HG03060 (cell line): Measurements from ENCODE around the gene ASB10.

Source experiments
- ATAC-seq: cut with Tn5 transposase; IDR thresholded peaks from one replicate; pipeline ENCODE4 v1.9.1; 2021; ENCODE audit warnings: low read depth, moderate number of reproducible peaks; ENCODE audit not compliant: unreplicated experiment

ASB10 gene

GRCh38 chr7:151211155-151211772, 24.2 kb upstream of the ASB10 start:
- no peak for ATAC-seq

- no peak for ATAC-seq
Observed at GRCh38 chr7:151210087-151210854, 23.2 kb upstream of the ASB10 start, which contains the start of gene H2BK1. Gene H2BK1 (minus strand): TSS chr7:151210488. CDS start chr7:151210318, 170 bp downstream.

- no peak for ATAC-seq
Observed at GRCh38 chr7:151209588-151209987, 22.5 kb upstream of the ASB10 start.

GRCh38 chr7:151208253-151208862, 21.3 kb upstream of the ASB10 start:
- ATAC-seq = no peak

- no peak for ATAC-seq
Observed at GRCh38 chr7:151207804-151208203, 20.8 kb upstream of the ASB10 start.

GRCh38 chr7:151207315-151207714, 20.3 kb upstream of the ASB10 start:
- ATAC-seq = no peak

- ATAC-seq = no peak
Observed at GRCh38 chr7:151206914-151207313, 19.9 kb upstream of the ASB10 start.

GRCh38 chr7:151205730-151206129, 18.7 kb upstream of the ASB10 start:
- no peak for ATAC-seq

- no peak for ATAC-seq
Observed at GRCh38 chr7:151204383-151205032, 17.5 kb upstream of the ASB10 start.

GRCh38 chr7:151202836-151203235, 15.8 kb upstream of the ASB10 start:
- no peak for ATAC-seq

- no peak for ATAC-seq
Observed at GRCh38 chr7:151201751-151202150, 14.7 kb upstream of the ASB10 start.

GRCh38 chr7:151201344-151201743, 14.3 kb upstream of the ASB10 start:
- no peak for ATAC-seq

GRCh38 chr7:151198945-151199848, 12.1 kb upstream of the ASB10 start:
- ATAC-seq = no peak

GRCh38 chr7:151197932-151198331, 10.9 kb upstream of the ASB10 start:
- no peak for ATAC-seq

GRCh38 chr7:151195616-151196450, 8.8 kb upstream of the ASB10 start:
- ATAC-seq = no peak

GRCh38 chr7:151194188-151194587, 7.1 kb upstream of the ASB10 start:
- ATAC-seq = no peak

GRCh38 chr7:151193203-151193978, 6.3 kb upstream of the ASB10 start:
- no peak for ATAC-seq

GRCh38 chr7:151192002-151192539, 5.0 kb upstream of the ASB10 start:
- no peak for ATAC-seq
